Activated gamma-delta T cell treated with anti-CD3 and anti-CD28 coated beads, Interleukin-2, amount 50 U/mL, for 16 hours (primary cell): Measurements from ENCODE around the gene PRDM16.
"Not testable (repeated sequence)": the region's sequence is repeated elsewhere in the genome, so short reads cannot be mapped to it uniquely, and the experiment has no call there.

Source experiments
- DNase-seq: peaks from one replicate; pipeline ENCODE4 v3.0.0-alpha.2; 2020; ENCODE audit warnings: low read depth

The PRDM16 gene

DNA sequence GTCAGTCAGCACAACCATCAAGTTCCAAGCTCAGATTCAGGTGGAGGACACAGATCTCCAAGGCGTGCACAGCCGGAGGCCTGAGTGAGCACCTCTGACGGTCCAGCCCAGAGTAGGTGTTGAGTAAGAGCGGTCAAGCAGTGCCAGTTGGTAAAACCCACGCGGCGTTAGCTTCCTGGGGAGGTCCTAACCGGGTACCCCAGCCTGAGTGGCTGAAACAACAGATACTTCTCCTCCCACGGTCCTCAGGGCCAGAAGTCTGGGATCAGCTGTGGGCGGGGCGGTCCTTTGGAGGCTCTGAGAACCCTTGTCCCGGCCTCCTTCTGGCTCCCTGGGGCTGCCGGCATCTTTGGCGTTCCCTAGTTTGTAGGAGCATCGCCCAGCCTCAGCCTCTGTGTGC, 94.4 kb downstream of the PRDM16 start:
- no peak for DNase-seq

DNA sequence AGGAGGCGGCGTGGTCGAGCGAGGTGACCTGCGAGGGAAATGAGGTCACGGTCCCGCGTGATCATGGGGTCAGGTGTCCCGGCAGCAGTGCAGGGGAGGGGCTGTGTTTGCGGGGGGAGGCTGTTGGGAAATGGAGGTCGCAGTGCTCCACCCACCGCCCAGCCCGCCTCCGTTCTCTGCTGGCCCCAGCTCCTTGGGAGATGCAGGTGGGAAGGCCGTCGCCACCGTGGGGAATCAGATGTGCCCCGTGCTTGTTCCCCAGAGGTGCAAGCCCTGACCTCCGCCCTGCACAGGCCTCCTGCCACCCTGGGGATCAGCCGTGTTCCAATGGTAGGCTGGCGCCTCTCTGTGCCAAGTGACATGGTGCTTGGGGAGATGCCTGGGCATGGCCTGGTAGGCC, 95.7 kb downstream of the PRDM16 start:
- no peak for DNase-seq

DNA sequence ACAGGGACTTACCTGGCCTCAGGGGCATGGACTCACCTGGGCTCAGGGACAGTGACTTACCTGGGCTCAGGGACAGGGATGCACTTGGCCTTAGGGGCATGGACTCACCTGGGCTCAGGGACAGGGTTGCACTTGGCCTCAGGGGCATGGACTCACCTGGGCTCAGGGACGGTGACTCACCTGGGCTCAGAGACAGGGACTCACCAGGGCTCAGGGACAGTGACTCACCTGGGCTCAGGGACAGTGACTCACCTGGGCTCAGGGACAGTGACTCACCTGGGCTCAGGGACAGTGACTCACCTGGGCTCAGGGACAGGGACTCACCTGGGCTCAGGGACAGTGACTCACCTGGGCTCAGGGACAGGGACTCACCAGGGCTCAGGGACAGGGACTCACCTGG, 96.2 kb downstream of the PRDM16 start:
- DNase-seq: not testable (repeated sequence)

DNA sequence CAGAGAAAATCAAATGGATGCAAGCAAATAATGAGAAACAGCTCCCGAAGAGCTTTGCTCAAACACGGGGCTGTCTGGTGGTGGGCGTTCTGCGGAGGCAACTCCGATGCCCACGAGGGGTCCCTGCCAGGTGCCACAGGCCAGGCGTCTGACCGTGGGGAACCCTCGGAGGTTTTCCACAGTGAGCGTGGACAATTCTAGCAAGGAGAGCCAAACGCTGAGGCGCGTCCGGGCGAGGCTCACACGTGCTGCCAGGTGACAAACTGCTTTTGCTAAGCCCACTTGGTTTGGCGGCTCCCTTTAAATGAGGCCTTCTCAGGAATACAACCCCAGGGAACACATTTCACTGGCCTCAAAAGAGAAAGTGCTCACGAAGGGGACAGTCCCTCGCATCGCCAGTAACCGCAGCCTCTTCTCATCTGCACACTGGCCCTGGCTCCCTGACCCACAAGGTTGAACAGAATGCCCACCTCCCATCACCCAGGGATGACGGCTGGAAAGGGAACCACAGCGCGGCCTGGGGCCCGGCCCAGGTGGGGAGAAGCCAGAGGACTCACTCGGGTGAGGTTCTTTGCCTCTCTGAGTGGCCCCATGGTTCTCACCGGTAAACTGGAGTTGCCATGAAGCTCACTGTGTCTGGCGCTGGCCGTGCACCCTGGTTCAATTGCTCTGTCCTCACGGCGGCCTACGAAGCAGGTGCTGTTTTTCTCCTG, 97.4 kb downstream of the PRDM16 start:
- no peak for DNase-seq

- DNase-seq: no peak
These were observed 98.3 kb downstream of the PRDM16 start for GRCh38 chr1:3167255-3167654.

DNA sequence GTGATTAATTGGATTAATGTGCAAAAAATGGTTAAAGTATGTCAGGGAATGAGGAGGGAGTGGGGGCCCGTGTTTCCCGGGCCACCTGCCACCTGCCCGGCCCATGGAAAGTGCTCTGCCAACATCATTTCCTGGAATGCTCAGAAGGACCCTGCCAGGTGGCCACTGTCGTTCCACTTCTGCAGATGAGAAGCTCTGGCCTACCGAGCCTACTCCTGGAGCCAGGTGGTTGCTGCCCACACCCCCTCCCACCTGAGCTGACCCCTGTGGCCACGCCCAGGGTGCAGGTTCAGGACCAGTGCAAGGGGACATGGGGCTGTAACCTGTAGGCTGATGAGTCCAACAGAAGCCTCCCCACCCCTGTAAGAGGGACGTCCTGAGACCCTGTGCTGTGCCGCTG, 99.7 kb downstream of the PRDM16 start:
- no peak for DNase-seq

GRCh38 chr1:3169665-3170356, 100.8 kb downstream of the PRDM16 start:
- DNase-seq: no peak

- DNase-seq: no peak
These were observed 101.8 kb downstream of the PRDM16 start for GRCh38 chr1:3170561-3171453.

DNA sequence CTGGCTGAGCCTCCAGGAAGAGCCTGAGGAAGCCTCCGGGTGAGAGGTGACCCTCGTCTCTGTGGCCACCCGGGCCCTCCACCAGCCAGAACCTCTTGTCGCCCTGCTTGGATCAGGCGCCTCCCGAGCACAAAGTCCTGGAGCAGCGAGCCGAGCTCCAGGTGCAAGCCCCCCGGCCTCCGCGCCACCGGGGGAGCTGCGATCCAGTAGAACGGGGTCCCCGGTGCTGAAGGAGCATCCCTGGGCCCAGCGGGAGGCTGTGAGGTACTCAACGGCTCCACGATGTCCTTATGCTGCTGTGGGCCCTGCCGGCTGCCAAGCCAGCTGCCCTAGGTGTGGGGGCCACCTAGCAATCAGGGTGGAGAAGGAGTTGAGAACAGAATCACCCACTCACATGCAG, 102.8 kb downstream of the PRDM16 start:
- DNase-seq: no peak

GRCh38 chr1:3172431-3173380, 103.7 kb downstream of the PRDM16 start:
- DNase-seq: no peak

GRCh38 chr1:3173381-3173980, 104.5 kb downstream of the PRDM16 start:
- no peak for DNase-seq

DNA sequence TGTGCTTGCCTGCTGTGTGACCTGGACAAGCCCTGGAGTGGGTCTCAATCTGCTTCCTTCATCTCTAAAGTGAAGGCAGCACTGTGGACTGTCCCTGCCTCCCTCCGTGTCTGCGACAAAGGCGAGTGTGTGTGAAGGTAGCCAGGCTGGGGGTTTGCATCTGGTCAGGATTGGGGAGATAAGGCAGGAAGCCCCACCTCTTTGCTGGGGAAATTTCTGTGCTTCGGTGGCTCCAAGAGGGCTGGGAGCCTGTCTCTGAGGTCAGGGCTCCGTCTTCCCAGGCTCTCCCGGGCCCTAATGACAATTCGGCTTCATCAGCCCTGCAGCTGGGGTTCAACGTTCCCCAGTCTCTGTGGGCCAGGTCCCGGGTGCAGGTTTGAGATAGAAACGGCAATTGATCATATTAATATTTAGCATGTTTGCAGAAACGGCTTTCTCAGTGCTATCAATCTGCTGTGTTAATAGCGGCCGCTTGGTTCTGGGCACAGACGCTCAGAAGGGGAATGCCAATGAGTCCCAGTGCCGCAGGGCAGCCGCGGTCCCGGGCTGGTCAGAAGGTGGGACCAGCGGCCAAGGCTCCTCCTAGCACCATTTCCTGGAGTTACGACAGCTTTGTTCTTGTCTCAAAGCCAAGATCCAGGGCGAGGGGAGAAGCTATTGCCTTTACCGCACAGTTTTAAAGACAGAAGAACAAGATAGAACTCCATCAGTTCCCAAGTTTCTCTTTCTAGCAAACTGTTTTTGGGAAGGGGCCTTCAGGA, 105.7 kb downstream of the PRDM16 start:
- DNase-seq: no peak

DNA sequence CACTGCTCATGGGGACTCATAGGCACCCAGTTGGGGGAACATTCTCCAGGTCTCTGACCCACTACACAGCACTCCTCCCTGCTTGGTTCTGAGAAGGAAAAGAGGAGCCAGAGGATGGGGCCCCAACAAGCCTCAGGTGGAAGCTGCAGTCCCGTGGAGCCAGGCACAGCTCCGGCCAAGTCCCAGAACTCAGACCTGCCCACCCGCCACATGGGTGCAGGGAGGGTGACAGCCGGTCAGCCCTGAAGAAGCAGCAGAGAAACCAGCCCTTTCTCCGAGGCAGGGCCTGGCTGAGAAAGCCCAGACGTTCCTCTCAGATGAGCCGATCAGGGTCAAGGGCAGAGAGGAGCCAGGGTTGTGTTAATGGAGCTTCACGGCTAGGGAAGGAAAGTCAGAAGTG, 106.5 kb downstream of the PRDM16 start:
- no peak for DNase-seq

GRCh38 chr1:3176028-3176427, 107.0 kb downstream of the PRDM16 start:
- DNase-seq: no peak

- no peak for DNase-seq
These were observed 107.8 kb downstream of the PRDM16 start for GRCh38 chr1:3176820-3177219.

DNA sequence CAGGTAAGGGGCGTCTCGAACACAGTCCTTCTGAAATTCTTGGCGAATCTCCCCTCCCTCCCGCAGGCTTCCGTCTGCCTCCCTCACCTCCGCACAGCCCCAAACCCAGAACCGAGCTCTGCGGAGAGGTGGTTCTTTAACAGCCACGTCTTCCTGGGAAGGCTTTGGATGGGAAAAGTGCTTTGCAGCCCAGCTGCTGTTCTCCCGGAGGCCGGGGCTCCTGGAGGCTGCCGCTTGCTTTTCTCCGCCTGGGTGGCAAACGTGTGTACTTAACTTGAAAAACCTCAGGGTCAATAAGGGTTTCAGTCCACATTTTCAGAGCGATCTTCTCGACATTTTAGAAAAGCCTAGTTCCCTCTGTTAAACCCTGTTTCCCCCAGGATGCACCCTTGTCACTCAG, 109.3 kb downstream of the PRDM16 start:
- DNase-seq: no peak

GRCh38 chr1:3179471-3179870, 110.5 kb downstream of the PRDM16 start:
- no peak for DNase-seq

DNA sequence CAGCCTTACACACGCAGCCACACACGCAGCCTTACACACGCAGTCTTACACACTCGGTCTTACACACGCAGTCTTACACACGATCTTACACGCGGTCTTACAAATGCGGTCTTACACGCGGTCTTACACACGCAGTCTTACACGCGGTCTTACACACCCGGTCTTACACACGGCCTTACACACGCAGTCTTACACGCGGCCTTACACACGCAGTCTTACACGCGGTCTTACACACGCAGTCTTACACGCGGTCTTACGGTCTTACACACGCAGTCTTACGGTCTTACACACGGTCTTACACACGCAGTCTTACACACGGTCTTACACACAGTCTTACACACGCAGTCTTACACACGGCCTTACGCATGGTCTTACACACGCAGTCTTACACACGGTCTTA, 111.9 kb downstream of the PRDM16 start:
- no peak for DNase-seq

GRCh38 chr1:3181956-3182355, 113.0 kb downstream of the PRDM16 start:
- DNase-seq: no peak

DNA sequence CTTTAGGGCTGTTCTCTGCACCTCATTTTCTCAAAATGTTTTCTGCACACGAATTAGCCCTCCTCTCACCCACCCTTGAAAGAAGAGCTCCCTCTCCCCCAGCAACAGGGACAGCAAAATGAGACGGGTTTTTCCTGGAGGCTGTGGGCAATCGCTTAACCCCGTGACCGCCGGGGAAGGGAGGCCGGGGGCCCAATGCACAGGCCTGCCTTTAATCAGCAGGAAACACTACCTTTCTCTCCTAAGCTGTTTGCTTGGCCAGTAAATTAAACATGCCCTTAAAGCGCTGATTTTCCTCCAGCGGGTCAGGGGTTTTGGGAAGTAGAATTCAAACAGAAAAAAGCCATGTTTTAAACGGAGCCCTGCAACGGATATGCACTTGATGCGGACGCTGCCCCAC, 114.4 kb downstream of the PRDM16 start:
- DNase-seq: no peak

DNA sequence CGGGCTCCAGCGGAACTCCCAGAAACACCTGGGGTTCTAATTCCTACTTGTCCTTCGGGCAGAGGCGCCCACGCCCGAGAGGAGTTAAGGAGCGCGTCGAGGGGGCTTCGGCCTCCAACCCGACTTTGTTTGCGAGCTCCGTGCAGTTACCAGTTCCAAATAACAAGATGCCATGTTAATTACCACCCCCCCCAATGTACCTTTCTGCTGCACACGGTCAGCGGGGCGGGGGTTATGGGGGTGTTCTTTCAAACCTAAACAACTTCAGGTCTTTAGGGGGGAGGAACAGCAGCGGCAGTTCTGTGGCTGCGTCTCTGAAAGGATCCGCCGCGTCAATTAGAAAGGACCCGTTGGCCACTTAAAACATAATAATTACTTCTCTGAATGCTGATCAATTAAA, 114.8 kb downstream of the PRDM16 start:
- no peak for DNase-seq
